ENCODE data around the gene PAX5. TPM values are rescaled to one million over a fixed set of nuclear protein-coding genes. Genes with fewer than 3 reads are reported as not detected.

PAX5 gene
- total and polyA plus RNA-seq, 3 donors from 2014 or later = 0.79 to 1.9 (median 1.3) TPM

DNA sequence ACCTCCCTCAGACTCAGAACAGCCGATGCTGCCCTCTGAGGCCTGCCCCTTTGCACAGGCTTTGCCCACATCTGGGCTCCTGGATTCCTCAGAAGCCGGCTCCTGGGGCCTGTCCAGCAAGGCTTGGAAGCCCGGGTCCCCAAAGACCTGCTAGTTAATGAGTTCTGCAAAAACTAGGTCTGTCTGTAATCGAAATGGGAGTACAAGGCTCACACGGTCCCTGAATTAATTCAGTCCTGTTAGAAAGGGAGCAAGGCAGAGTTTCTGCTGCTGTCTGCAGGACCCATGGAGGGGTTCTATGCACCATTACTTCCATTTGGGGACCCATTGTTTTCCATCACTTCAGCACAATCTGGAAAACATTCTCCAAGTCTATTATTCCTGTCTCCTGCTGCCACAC lies 239.6 kb downstream of the PAX5 start:
- no peak for DNase-seq
- H3K4me1 ChIP-seq = no peaks in the 10 kb centered on the region
- no peak overlapping the region for H3K4me3 ChIP-seq
- no peaks in the 10 kb centered on the region for H3K27me3 ChIP-seq
- intact Hi-C loops (cut with DNase I; ENCODE audit: low total_unique reads) = no loop called here
- no peak for TF ChIP-seq POLR2A (IDR thresholded peaks at IDR 0.05)
- TF ChIP-seq, protein P1, sequence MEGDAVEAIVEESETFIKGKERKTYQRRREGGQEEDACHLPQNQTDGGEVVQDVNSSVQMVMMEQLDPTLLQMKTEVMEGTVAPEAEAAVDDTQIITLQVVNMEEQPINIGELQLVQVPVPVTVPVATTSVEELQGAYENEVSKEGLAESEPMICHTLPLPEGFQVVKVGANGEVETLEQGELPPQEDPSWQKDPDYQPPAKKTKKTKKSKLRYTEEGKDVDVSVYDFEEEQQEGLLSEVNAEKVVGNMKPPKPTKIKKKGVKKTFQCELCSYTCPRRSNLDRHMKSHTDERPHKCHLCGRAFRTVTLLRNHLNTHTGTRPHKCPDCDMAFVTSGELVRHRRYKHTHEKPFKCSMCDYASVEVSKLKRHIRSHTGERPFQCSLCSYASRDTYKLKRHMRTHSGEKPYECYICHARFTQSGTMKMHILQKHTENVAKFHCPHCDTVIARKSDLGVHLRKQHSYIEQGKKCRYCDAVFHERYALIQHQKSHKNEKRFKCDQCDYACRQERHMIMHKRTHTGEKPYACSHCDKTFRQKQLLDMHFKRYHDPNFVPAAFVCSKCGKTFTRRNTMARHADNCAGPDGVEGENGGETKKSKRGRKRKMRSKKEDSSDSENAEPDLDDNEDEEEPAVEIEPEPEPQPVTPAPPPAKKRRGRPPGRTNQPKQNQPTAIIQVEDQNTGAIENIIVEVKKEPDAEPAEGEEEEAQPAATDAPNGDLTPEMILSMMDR (IDR thresholded peaks at IDR 0.05) = no peak
- WGBS, 2 donors = 78 to 90% methylated on average over 5 of the region's 5 CpGs
- no peak overlapping the region for H3K27ac ChIP-seq
- no peaks in the 10 kb centered on the region for H3K36me3 ChIP-seq (ENCODE audit: low read depth, missing control alignments)
- H3K9me3 ChIP-seq = no peaks in the 10 kb centered on the region

DNA sequence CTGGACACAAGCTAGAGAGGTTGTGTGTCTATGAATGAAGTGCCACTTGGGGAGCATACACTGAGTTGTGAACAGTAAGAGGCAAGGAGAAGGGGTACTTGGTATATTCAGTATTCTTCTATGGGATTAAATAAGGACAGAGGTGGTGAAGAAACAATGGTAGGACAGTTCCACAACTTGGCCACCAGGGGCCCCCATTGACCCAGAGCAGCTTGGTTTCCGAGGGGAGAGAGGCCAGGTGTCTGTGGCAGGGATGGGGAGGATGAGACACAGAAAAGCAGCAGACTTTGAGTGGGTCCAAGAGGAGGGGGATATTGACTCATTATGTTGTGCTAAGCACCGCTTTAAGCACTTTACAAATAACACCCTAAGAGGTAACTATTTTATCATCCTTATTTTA lies 240.8 kb downstream of the PAX5 start:
- DNase-seq = no peak
- intact Hi-C loops (cut with DNase I; ENCODE audit: low total_unique reads) = no loop called here
- WGBS, 2 donors = 79% methylated on average over 2 of the region's 2 CpGs

DNA sequence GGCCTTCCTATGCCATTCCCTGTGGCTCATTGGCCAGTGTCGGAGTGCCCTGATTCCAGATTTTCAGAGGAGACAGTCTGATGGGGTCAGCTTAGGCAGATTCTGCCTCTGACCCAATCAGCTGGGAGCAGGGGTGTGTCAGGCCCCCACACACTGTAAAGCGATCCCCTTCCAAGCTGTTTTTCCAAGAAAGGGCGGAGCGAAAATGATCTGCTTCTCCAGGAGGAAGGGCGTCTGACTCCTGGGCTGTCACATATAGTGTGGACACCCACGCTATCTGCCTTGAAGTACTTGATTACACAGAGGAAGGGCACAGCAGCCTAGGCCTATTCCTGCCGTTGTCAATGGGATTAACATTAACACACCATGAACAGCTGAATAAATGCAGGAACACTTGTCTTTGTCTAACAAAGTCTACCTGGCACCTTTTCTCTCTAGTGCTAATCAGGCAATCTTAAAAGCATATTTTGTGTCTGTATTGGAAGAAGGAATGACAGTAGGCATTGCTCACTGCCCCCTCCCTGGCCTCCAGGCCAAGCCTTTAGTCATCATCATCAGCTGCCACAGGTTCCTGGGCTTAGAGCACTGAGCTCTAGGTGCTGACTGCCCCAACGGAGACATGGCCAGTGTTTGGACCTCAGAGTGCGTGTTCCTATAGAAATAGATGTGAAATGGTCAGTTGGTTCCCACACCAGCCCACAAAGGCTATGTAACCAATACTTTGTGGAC lies 242.7 kb downstream of the PAX5 start:
- Histone ChIP-seq H3K27me3 (no peaks in the 10 kb centered on the region), H3K4me3 (no peak overlapping the region), H3K27ac (no peak overlapping the region), H3K9me3 (no peaks in the 10 kb centered on the region), H3K36me3 (ENCODE audit: low read depth, missing control alignments) (no peaks in the 10 kb centered on the region), H3K4me1 (no peaks in the 10 kb centered on the region)
- no peak for DNase-seq
- WGBS, 2 donors = 89 to 90% methylated on average over 9 of the region's 9 CpGs
- intact Hi-C loops (cut with DNase I; ENCODE audit: low total_unique reads) = no loop called here
- no peak for TF ChIP-seq POLR2A (IDR thresholded peaks at IDR 0.05)

More for the DNA sequence above, 240.8 kb downstream of the PAX5 start:
- no peak overlapping the region for H3K4me3 ChIP-seq
- H3K27ac ChIP-seq = no peak overlapping the region
- no peaks in the 10 kb centered on the region for H3K4me1 ChIP-seq
- TF ChIP-seq, protein P1 (IDR thresholded peaks at IDR 0.05) = peak in 1 of 3 experiments; percentile 52
- TF ChIP-seq POLR2A (IDR thresholded peaks at IDR 0.05) = no peak
- H3K36me3 ChIP-seq (ENCODE audit: low read depth, missing control alignments) = no peaks in the 10 kb centered on the region
- H3K9me3 ChIP-seq = no peaks in the 10 kb centered on the region
- H3K27me3 ChIP-seq = no peaks in the 10 kb centered on the region

DNA sequence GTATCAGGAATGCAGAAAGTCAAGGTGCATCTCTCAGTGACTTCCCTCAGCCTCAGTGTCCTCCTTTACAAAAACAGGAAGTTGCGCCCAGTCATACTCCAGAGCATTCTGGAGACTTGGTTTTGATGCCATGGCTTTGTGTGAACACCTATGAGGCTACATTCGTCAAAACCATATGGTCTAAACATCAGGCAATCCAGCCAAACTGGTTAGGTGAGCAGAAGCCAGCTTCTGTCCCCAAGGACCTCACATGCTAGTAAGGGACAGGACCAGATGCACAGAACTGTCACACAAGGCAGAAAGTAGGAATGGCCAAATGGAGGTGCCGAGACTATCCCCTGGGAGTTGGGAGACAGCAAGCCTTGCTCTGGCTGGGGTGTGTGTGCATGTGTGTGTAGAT lies 244.2 kb downstream of the PAX5 start:
- Histone ChIP-seq H3K4me3 (no peak overlapping the region), H3K9me3 (no peaks in the 10 kb centered on the region), H3K27me3 (no peaks in the 10 kb centered on the region), H3K4me1 (no peaks in the 10 kb centered on the region), H3K36me3 (ENCODE audit: low read depth, missing control alignments) (no peaks in the 10 kb centered on the region), H3K27ac (no peak overlapping the region)
- DNase-seq = no peak
- intact Hi-C loops (cut with DNase I; ENCODE audit: low total_unique reads) = no loop called here
- TF ChIP-seq, protein P1 (IDR thresholded peaks at IDR 0.05) = no peak
- no peak for TF ChIP-seq POLR2A (IDR thresholded peaks at IDR 0.05)
- 62 to 63% methylated on average over 3 of the region's 3 CpGs for WGBS, 2 donors

DNA sequence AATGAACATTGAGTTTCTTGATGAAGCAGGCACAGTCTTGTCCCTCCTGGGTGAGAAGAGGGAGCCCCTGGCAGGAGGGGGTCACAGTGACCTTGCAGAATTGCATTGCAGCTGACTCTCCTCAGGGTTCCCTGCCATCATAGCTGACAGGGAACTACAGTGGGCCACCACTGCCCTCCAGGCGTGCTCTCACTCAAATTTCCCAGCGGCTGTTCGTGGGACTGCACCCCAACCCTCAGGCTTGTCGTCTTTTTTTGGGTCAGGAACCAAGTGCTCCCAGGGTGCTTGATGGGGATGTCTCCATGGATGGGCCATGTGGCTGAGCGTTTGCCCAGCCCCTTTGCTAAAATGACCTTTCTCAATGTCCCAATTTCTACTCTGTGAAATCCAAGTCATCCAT lies 245.5 kb downstream of the PAX5 start:
- Histone ChIP-seq H3K36me3 (ENCODE audit: low read depth, missing control alignments) (no peaks in the 10 kb centered on the region), H3K27ac (no peak overlapping the region), H3K9me3 (no peaks in the 10 kb centered on the region), H3K4me1 (no peaks in the 10 kb centered on the region), H3K4me3 (no peak overlapping the region), H3K27me3 (no peaks in the 10 kb centered on the region)
- no peak for DNase-seq
- WGBS, 2 donors = 74 to 79% methylated on average over 4 to 5 of the region's 5 CpGs
- intact Hi-C loops (cut with DNase I; ENCODE audit: low total_unique reads) = no loop called here
- TF ChIP-seq, protein P1 (IDR thresholded peaks at IDR 0.05) = peak in 1 of 3 experiments; percentile 38
- TF ChIP-seq POLR2A (IDR thresholded peaks at IDR 0.05) = no peak
